Transverse colon (tissue), 4 donors: ENCODE measurements around the gene SOWAHA.

Source experiments
- POLR2A ChIP-seq: fragments of 450-650 bp; IDR thresholded peaks from one replicate; pipeline ENCODE4 v1.6.1; 2016; ENCODE audit warnings: antibody characterized with exemption, mild to moderate bottlenecking, moderate library complexity
- POLR2AphosphoS5 ChIP-seq, 3 donors: sonication (generic); formaldehyde crosslinking; IDR thresholded peaks; one replicate each; pipeline ENCODE4 v1.6.1; 2016; ENCODE audit warnings: antibody characterized with exemption in 3 of 3
- TF ChIP-seq, protein P1 (sequence below), 5 experiments: fragments of 200-600 bp in 3 of 5; fragments of 450-650 bp in 2 of 5; sonication (generic) in 3 of 5; IDR thresholded peaks; 1 replicate in 2 of 5; 2 replicates in 3 of 5; pipeline ENCODE4 v1.5.1; 2016 to 2017; ENCODE audit warnings: antibody characterized with exemption in 5 of 5, inconsistent platforms in 3 of 5, mild to moderate bottlenecking in 2 of 5, moderate library complexity in 1 of 5

- TF ChIP-seq, protein P1, sequence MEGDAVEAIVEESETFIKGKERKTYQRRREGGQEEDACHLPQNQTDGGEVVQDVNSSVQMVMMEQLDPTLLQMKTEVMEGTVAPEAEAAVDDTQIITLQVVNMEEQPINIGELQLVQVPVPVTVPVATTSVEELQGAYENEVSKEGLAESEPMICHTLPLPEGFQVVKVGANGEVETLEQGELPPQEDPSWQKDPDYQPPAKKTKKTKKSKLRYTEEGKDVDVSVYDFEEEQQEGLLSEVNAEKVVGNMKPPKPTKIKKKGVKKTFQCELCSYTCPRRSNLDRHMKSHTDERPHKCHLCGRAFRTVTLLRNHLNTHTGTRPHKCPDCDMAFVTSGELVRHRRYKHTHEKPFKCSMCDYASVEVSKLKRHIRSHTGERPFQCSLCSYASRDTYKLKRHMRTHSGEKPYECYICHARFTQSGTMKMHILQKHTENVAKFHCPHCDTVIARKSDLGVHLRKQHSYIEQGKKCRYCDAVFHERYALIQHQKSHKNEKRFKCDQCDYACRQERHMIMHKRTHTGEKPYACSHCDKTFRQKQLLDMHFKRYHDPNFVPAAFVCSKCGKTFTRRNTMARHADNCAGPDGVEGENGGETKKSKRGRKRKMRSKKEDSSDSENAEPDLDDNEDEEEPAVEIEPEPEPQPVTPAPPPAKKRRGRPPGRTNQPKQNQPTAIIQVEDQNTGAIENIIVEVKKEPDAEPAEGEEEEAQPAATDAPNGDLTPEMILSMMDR (IDR thresholded peaks at IDR 0.05): no peak
- no peak for TF ChIP-seq POLR2A
- no peak for TF ChIP-seq POLR2AphosphoS5 (IDR thresholded peaks at IDR 0.05)
Measured at GRCh38 chr5:132766020-132766805, 46.9 kb upstream of the SOWAHA start.
